Spinal cord (tissue), 10 donors: Measurements from ENCODE around the gene CLDN10. TPM values are rescaled to one million over a fixed set of nuclear protein-coding genes. Genes with fewer than 3 reads are reported as not detected.
"Not testable (repeated sequence)": the region's sequence is repeated elsewhere in the genome, so short reads cannot be mapped to it uniquely, and the experiment has no call there.

ENCODE experiments used
- DNase-seq, 6 donors: peaks; one replicate each; pipeline versions ENCODE4 v3.0.0 to v3.0.0-alpha.2; 2013 to 2015; ENCODE audit warnings: low spot score in 6 of 6, low read depth in 4 of 6
- H3K27ac ChIP-seq: one replicate; pipeline ENCODE4 v1.5.1; 2013; ENCODE audit warnings: low read depth, low read length, control low read depth
- H3K27me3 ChIP-seq: one replicate; pipeline ENCODE4 v1.6.1; 2013; ENCODE audit warnings: low read length; ENCODE audit not compliant: control insufficient read depth, insufficient read depth
- H3K36me3 ChIP-seq: one replicate; pipeline ENCODE4 v1.6.1; 2013; ENCODE audit warnings: low read length; ENCODE audit not compliant: control insufficient read depth, insufficient read depth
- H3K4me1 ChIP-seq: one replicate; pipeline ENCODE4 v1.6.1; 2013; ENCODE audit warnings: low read length; ENCODE audit not compliant: control insufficient read depth, insufficient read depth
- H3K4me3 ChIP-seq: one replicate; pipeline ENCODE4 v1.5.1; 2013; ENCODE audit warnings: low read depth, low read length, control low read depth
- H3K9me3 ChIP-seq: one replicate; pipeline ENCODE4 v1.6.1; 2013; ENCODE audit warnings: low read length; ENCODE audit not compliant: control insufficient read depth, insufficient read depth
- WGBS: methylation state at CpG from one replicate; pipeline ENCODE4 v1.1.5; 2013; ENCODE audit warnings: missing lambda C conversion rate; ENCODE audit not compliant: insufficient coverage; 5-methylcytosine and 5-hydroxymethylcytosine counted together
- polyA plus RNA-seq, 2 donors: library from polyadenylated mRNA; unstranded; fragments of 120-200 nt; gene quantifications; one replicate each; pipeline ENCODE4 v1.2.1, GENCODE V29; 2013; ENCODE audit not compliant: insufficient read length in 2 of 2
- total RNA-seq, 2 donors: library from RNA; depleted of rRNA in 1 of 2; stranded (reverse); fragments of 120-200 nt in 1 of 2; fragments of >200 nt in 1 of 2; gene quantifications; one replicate each; pipeline versions ENCODE4 v1.2.3 to v1.2.4, GENCODE V29; 2013 to 2014
- donor health status: healthy.

CLDN10 gene
- total and polyA plus RNA-seq, 4 donors: 5.2 to 14.5 (median 12.6) TPM

DNA sequence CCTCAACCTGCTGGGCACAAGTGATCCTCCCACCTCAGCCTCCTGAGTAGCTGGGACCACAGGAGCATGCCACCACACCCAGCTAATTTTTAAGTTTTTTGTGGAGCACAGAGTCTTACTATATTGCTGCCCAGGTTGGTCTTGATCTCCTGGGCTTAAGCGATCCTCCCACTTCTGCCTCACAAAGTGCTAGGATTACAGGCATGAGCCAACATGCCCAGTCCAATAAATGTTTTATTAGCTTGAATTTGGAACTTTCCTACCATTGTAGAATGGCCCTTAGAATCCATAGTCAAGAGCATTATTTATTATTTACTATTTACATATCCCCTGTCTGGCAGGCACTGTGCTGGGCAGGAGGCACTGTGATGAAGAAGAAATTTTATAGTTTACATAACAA is 39.6 kb upstream of the CLDN10 start:
- no peak for DNase-seq
- Histone ChIP-seq H3K9me3 (no peaks in the 10 kb centered on the region), H3K27ac (no peak overlapping the region), H3K4me3 (no peak overlapping the region), H3K27me3 (no peaks in the 10 kb centered on the region), H3K36me3 (no peaks in the 10 kb centered on the region), H3K4me1 (no peaks in the 10 kb centered on the region)
- whole genome bisulfite sequencing: no CpG with 5 or more reads among the region's 1 CpG

DNA sequence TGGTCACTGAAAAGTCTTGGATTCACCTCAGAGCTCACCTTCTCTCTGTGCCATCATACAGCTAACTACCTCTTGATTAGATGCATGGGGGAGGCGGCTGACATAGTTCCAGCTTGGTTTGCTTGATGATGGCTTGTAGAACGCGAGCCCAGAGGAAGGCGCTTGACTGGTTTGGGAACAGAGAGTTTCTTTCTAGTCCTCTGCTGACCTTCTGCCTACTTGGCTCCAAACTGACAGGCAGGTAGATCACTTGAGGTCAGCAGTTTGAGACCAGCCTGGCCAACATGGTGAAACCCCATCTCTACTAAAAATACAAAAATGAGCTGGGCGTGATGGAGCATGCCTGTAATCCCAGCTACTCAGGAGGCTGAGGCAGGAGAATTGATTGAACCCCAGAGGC is 36.9 kb upstream of the CLDN10 start:
- H3K9me3 ChIP-seq, DNase-seq, H3K36me3 ChIP-seq, H3K27me3 ChIP-seq, H3K4me1 ChIP-seq, H3K4me3 ChIP-seq, H3K27ac ChIP-seq: not testable (repeated sequence)
- 79% methylated on average over 4 of the region's 5 CpGs for WGBS

DNA sequence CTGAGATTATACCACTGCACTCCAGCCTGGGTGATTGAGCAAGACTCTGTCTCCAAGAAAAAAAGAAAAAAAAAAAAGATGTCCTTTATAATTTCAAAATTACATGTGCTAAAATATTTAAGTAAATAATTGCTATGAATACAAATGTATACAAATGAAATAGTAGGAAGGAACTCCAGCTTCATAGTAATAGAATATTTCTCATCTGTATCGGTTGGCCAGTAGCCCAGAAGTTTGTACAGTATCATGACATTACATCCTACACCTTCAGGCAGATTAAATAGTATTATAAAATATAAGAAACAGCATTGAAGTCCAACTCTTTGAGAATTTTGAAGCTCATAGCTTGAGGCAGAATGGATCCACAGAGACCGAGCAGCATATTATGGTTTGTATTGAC is 36.5 kb upstream of the CLDN10 start:
- WGBS: no CpG with 5 or more reads among the region's 2 CpGs
- DNase-seq: no peak
- H3K9me3 ChIP-seq: no peaks in the 10 kb centered on the region
- H3K4me3 ChIP-seq: no peak overlapping the region
- H3K36me3 ChIP-seq: no peaks in the 10 kb centered on the region
- H3K27ac ChIP-seq: no peak overlapping the region
- H3K27me3 ChIP-seq: no peaks in the 10 kb centered on the region
- H3K4me1 ChIP-seq: no peaks in the 10 kb centered on the region

DNA sequence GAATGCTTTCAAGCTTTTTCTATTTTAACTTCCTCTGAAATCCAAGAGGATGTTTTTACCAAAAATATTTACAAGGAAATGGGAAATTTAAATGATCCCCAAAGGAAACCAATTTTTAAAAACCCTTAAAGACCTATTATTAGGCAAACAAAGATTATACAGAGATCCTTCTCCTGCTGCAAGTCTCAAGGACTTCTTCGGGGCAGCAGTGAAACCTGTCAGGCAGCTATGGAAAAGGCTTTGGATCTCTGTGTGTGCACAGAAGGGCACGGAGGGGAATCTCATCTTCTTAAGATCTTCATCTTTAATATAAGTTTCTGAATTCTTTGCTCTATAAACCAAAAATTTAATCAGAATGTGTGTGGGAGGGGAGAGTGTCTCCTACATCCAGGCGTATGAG is 36.0 kb upstream of the CLDN10 start:
- Histone ChIP-seq H3K4me3 (no peak overlapping the region), H3K9me3 (no peaks in the 10 kb centered on the region), H3K36me3 (no peaks in the 10 kb centered on the region), H3K4me1 (no peaks in the 10 kb centered on the region), H3K27ac (no peak overlapping the region), H3K27me3 (no peaks in the 10 kb centered on the region)
- 0% methylated on average over 1 of the region's 3 CpGs for WGBS
- DNase-seq: no peak

DNA sequence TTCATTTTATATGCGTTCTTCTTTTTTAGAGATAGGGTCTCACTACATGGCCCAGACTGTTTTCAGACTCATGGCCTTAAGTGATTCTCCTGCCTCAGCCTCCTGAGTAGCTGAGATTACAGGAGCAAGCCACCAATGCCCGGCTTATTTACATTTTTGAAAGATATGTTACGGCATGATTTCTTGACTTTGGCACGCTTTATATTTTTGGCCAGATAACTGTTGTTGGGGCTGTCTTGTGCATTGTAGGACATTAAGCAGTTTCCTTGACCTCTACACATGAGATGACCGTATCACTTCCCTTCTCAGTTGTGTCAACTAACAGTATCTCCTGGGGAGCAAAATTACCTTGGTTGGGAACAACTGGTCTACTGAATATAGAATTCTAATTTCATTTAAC is 28.9 kb upstream of the CLDN10 start:
- H3K4me1 ChIP-seq: no peaks in the 10 kb centered on the region
- no peak overlapping the region for H3K27ac ChIP-seq
- H3K9me3 ChIP-seq: no peaks in the 10 kb centered on the region
- no peak overlapping the region for H3K4me3 ChIP-seq
- no peaks in the 10 kb centered on the region for H3K27me3 ChIP-seq
- DNase-seq: no peak
- H3K36me3 ChIP-seq: no peaks in the 10 kb centered on the region
- 96% methylated on average over 3 of the region's 5 CpGs for WGBS

DNA sequence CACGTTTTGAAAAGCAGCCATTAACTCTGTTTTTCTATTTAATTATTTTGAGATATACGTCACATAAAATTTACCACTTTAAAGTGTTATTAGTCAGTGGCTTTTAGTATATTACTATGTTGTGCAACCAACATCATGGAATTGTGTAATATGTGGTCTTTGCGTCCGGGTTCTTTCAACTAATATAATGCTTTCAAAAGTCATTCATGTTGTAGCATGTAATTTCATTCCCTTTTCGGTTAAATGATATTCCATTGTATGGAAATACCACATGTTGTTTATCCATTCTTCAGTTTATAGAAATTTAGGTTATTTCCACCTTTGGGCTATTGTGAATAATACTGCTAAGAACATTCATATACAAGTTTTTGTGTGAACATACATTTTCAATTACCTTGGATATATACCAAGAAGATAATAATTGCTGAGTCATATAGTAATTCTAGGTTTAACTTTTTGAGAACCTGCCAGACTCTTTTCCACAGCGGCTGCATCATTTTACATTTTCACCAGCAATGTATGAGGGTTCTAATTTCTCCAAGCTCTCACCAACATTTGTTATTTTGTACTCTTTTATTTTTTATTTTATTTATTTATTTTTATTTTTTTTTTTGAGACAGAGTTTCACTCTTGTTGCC is 28.1 kb upstream of the CLDN10 start:
- Histone ChIP-seq H3K36me3 (no peaks in the 10 kb centered on the region), H3K27me3 (no peaks in the 10 kb centered on the region), H3K4me3 (no peak overlapping the region), H3K4me1 (no peaks in the 10 kb centered on the region), H3K9me3 (no peaks in the 10 kb centered on the region), H3K27ac (no peak overlapping the region)
- no CpG with 5 or more reads among the region's 6 CpGs for whole genome bisulfite sequencing
- DNase-seq: no peak

DNA sequence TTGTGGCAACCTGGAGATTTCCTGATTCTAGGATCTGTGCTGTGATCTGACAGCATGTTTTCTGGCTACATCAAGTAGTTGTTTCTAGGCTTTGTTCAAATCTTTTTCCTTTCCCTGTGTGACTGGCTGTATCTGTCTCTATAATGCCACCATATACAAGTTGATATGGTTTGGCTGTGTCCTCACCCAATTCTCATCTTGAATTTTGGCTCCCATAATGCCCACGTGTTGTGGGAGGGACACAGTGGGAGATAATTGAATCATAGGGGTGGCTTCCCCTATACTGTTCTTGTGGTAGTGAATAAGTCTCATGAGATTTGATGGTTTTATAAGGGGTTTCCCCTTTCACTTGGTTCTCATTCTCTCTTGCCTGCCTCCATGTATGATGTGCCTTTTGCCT is 24.6 kb upstream of the CLDN10 start:
- no peaks in the 10 kb centered on the region for H3K36me3 ChIP-seq
- H3K27ac ChIP-seq: no peak overlapping the region
- no peak overlapping the region for H3K4me3 ChIP-seq
- no peaks in the 10 kb centered on the region for H3K27me3 ChIP-seq
- H3K9me3 ChIP-seq: no peaks in the 10 kb centered on the region
- WGBS: no CpG with 5 or more reads among the region's 1 CpG
- H3K4me1 ChIP-seq: no peaks in the 10 kb centered on the region
- no peak for DNase-seq

DNA sequence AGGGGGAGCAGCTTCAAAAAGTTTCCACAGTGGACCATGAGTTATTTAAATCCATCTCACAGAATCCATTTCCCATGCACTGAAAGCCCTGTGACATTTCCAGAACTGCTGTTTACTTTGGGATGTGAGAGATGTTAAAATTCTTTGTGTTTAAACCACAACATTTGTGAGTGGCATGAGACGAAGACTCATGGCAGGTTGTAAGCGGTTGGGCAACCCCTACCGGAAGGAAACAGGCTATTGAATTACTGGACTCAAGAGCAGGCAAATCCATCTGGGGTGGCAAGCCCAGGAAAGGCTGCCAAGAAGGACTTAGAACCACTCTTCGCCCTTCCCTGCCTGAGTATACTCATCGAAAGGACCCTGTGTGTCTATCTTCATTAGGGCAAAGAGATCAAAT is 22.3 kb upstream of the CLDN10 start:
- no peak overlapping the region for H3K27ac ChIP-seq
- no peaks in the 10 kb centered on the region for H3K9me3 ChIP-seq
- no peak overlapping the region for H3K4me3 ChIP-seq
- H3K27me3 ChIP-seq: no peaks in the 10 kb centered on the region
- WGBS: 61% methylated on average over 3 of the region's 5 CpGs
- DNase-seq: no peak
- no peaks in the 10 kb centered on the region for H3K36me3 ChIP-seq
- H3K4me1 ChIP-seq: peaks cover 3% of the 10 kb centered on the region

DNA sequence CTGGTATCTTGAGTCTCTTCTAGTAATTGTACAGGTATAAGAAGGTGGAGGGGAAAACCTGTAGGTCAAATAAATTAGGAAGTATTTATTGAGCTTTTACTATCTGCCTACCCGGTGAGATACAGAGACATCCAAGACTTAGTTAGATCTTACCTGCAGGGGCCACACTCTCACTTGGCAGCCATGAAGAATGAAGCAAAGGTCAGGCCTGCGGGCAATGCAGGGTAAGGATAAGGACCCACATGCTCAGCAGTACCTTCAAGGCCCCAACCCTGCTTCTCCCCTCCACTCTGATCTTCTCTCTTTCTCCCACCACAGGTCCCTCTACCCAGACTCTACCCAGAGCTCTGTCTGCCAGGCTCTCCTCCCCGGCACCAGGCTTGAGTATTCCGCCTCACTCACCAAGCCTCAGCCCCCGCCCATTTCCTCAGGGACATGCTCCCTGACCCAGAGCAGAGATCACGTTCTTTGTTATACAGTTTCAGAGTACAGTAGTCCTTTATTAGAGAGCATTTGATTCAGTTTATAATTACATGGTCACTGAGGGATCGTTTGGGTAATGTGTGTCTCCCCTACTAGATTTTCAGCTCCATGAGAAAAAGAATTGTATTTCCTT is 18.9 kb upstream of the CLDN10 start:
- 95% methylated on average over 3 of the region's 7 CpGs for WGBS
- DNase-seq: peak in 1 of 6 donors; percentile 73
- Histone ChIP-seq H3K27me3 (no peaks in the 10 kb centered on the region), H3K9me3 (no peaks in the 10 kb centered on the region), H3K27ac (no peak overlapping the region), H3K4me1 (peaks cover 3% of the 10 kb centered on the region), H3K4me3 (no peak overlapping the region), H3K36me3 (no peaks in the 10 kb centered on the region)

DNA sequence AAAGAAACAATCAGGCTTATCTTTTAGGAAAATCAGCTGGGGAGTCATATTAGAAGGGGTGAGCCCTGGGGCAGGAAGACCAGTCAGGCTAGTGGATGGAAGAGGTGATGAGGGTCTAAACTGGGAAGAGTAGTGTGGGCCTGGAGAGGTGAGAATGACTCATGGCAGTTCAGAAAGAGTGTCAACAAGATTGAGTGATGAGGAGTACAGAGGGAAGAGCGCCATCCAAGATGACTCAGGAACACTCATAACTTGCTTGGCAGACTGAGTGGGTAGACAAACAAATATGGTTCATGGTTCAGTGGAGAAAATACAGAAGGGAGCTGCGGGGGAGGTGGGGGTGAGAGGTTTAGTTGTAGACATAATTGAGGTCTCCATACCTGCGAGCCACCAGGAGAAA is 17.3 kb upstream of the CLDN10 start:
- peaks cover 3% of the 10 kb centered on the region for H3K4me1 ChIP-seq

More for the DNA sequence above, 17.3 kb upstream of the CLDN10 start:
- 96% methylated on average over 3 of the region's 3 CpGs for WGBS
- no peaks in the 10 kb centered on the region for H3K27me3 ChIP-seq
- H3K27ac ChIP-seq: no peak overlapping the region
- no peak for DNase-seq
- no peak overlapping the region for H3K4me3 ChIP-seq
- H3K36me3 ChIP-seq: no peaks in the 10 kb centered on the region
- no peaks in the 10 kb centered on the region for H3K9me3 ChIP-seq
